Neural cell (in vitro differentiated cells): Measurements from ENCODE around the gene ONECUT3. TPM values are rescaled to one million over a fixed set of nuclear protein-coding genes. Genes with fewer than 3 reads are reported as not detected.

Source experiments
- H2AFZ ChIP-seq: fragments of 200-600, 300-800 bp; sonication (generic), shearing (Covaris generic); 2 replicates; pipeline ENCODE4 v1.6.0; 2014; ENCODE audit warnings: low read depth, mild to moderate bottlenecking, antibody characterized with exemption, low read length, moderate library complexity
- H3F3A ChIP-seq: fragments of 200-600 bp; shearing (Covaris generic); 2 replicates; pipeline ENCODE4 v1.6.1; 2016; ENCODE audit warnings: mild to moderate bottlenecking, moderate library complexity, mixed read lengths, antibody characterized with exemption, low read length; ENCODE audit not compliant: insufficient read depth, poor library complexity, severe bottlenecking
- H3K27ac ChIP-seq: fragments of 200-600, 300-800 bp; sonication (generic), shearing (Covaris generic); 2 replicates; pipeline ENCODE4 v1.5.1; 2014; ENCODE audit warnings: mild to moderate bottlenecking, low read length, moderate library complexity
- H3K27me3 ChIP-seq: fragments of 300-800, 200-600 bp; sonication (generic), shearing (Covaris generic); 2 replicates; pipeline ENCODE4 v1.6.0; 2014; ENCODE audit warnings: mild to moderate bottlenecking, low read depth, low read length, moderate library complexity; ENCODE audit not compliant: insufficient read depth
- H3K36me3 ChIP-seq: fragments of 300-800, 200-600 bp; sonication (generic), shearing (Covaris generic); 2 replicates; pipeline ENCODE4 v1.5.1; 2014; ENCODE audit warnings: mild to moderate bottlenecking, antibody characterized with exemption, low read length, moderate library complexity; ENCODE audit not compliant: insufficient read depth
- H3K4me2 ChIP-seq: fragments of 300-800, 200-600 bp; sonication (generic), shearing (Covaris generic); 2 replicates; pipeline ENCODE4 v1.6.0; 2014; ENCODE audit warnings: mild to moderate bottlenecking, low read length
- H3K4me3 ChIP-seq: fragments of 300-800, 200-600 bp; sonication (generic), shearing (Covaris generic); 2 replicates; pipeline ENCODE4 v1.5.1; 2014; ENCODE audit warnings: mild to moderate bottlenecking, low read length, moderate library complexity
- H3K79me2 ChIP-seq: fragments of 200-600 bp; shearing (Covaris generic); replicated peaks from 2 replicates; pipeline ENCODE4 v1.6.0; 2014; ENCODE audit warnings: mild to moderate bottlenecking, low read length, moderate library complexity; ENCODE audit not compliant: insufficient read depth
- H3K9ac ChIP-seq: fragments of 300-800, 200-600 bp; sonication (generic), shearing (Covaris generic); 2 replicates; pipeline ENCODE4 v1.6.1; 2016; ENCODE audit warnings: mild to moderate bottlenecking, low read length, mixed read lengths
- H3K9me2 ChIP-seq: fragments of 200-600 bp; shearing (Covaris generic); 2 replicates; pipeline ENCODE4 v1.6.1; 2016; ENCODE audit warnings: mild to moderate bottlenecking, low read length, mixed read lengths; ENCODE audit not compliant: insufficient read depth
- H3K9me3 ChIP-seq: fragments of 200-600, 300-800 bp; sonication (generic), shearing (Covaris generic); 2 replicates; pipeline ENCODE4 v1.6.1; 2016; ENCODE audit warnings: mild to moderate bottlenecking, mixed run types, low read length, moderate library complexity, mixed read lengths
- H4K20me1 ChIP-seq: fragments of 200-600 bp; shearing (Covaris generic); 2 replicates; pipeline ENCODE4 v1.6.1; 2016; ENCODE audit warnings: mild to moderate bottlenecking, mixed run types; ENCODE audit not compliant: insufficient read depth
- CTCF ChIP-seq: fragments of 450-650 bp; IDR thresholded peaks from 2 replicates; pipeline ENCODE4 v1.5.1; 2014; ENCODE audit warnings: antibody characterized with exemption, mild to moderate bottlenecking, moderate library complexity; ENCODE audit not compliant: poor library complexity, severe bottlenecking
- EP300 ChIP-seq: fragments of 450-650 bp; conservative IDR thresholded peaks from 2 replicates; pipeline ENCODE4 v1.6.1; 2014; ENCODE audit warnings: antibody characterized with exemption, mild to moderate bottlenecking, moderate library complexity; ENCODE audit not compliant: poor library complexity, severe bottlenecking
- EZH2 ChIP-seq: fragments of 200-600, 300-800 bp; shearing (Covaris generic), sonication (generic); IDR thresholded peaks from 2 replicates; pipeline ENCODE4 v1.6.1; 2014; ENCODE audit warnings: antibody characterized with exemption, low read length, borderline replicate concordance, mild to moderate bottlenecking; ENCODE audit not compliant: insufficient read depth, poor library complexity, severe bottlenecking
- MXI1 ChIP-seq: fragments of 450-650 bp; conservative IDR thresholded peaks from 2 replicates; pipeline ENCODE4 v1.6.1; 2014; ENCODE audit warnings: antibody characterized with exemption, mild to moderate bottlenecking; ENCODE audit not compliant: poor library complexity, severe bottlenecking
- POLR2AphosphoS5 ChIP-seq: IDR thresholded peaks from 2 replicates; pipeline ENCODE4 v1.6.1; 2012
- RAD21 ChIP-seq: fragments of 450-650 bp; conservative IDR thresholded peaks from 2 replicates; pipeline ENCODE4 v1.6.1; 2014; ENCODE audit warnings: antibody characterized with exemption, mild to moderate bottlenecking, moderate library complexity
- SMC3 ChIP-seq: fragments of 450-650 bp; conservative IDR thresholded peaks from 2 replicates; pipeline ENCODE4 v1.6.1; 2014; ENCODE audit warnings: antibody characterized with exemption, mild to moderate bottlenecking, moderate library complexity; ENCODE audit not compliant: poor library complexity
- TAF1 ChIP-seq: IDR thresholded peaks from 2 replicates; pipeline ENCODE4 v1.6.1; 2012; ENCODE audit warnings: low read depth
- polyA plus RNA-seq: library from polyadenylated mRNA; depleted of rRNA; stranded (reverse); fragments of >200 nt; gene quantifications from 2 replicates; pipeline ENCODE4 v1.2.3, GENCODE V29; 2014
- TF ChIP-seq, protein P1 (sequence below): IDR thresholded peaks from 2 replicates; pipeline ENCODE4 v1.6.1; 2012; ENCODE audit warnings: borderline replicate concordance

Gene ONECUT3
- polyA plus RNA-seq, 1 donor from 2014 or later: 0.45 TPM

DNA sequence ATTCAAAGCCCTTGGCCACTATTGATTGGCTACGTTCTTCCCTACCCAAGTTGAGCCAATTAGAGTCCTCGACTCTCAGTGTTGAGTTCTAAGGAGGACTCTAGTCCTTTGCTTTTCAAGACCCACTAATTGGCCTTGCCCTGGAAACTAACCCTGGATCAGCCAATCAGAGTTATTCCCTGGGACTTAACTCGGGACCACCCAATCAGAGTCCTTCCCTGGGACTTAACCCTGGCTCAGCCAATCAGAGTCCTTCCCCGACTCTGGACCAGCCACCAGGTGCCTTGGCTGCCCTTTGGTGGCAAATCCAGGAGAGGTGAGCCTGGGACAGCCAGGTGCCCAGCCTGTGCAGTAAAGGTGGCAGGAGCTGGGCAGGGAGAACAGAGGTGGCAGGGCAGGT is 30.0 kb downstream of the ONECUT3 start:
- Histone ChIP-seq H3K27ac (no peak overlapping the region), H3K4me3 (no peak overlapping the region), H3K27me3 (peaks cover 34% of the 10 kb centered on the region), H4K20me1 (no peaks in the 10 kb centered on the region), H3K36me3 (no peaks in the 10 kb centered on the region), H3K9me2 (no peaks in the 10 kb centered on the region), H3K4me2 (no peak overlapping the region), H2AFZ (no peak overlapping the region), H3K79me2 (no peaks in the 10 kb centered on the region), H3K9me3 (no peaks in the 10 kb centered on the region), H3K9ac (no peak overlapping the region), H3F3A (no peaks in the 10 kb centered on the region)
- TF ChIP-seq, protein P1, sequence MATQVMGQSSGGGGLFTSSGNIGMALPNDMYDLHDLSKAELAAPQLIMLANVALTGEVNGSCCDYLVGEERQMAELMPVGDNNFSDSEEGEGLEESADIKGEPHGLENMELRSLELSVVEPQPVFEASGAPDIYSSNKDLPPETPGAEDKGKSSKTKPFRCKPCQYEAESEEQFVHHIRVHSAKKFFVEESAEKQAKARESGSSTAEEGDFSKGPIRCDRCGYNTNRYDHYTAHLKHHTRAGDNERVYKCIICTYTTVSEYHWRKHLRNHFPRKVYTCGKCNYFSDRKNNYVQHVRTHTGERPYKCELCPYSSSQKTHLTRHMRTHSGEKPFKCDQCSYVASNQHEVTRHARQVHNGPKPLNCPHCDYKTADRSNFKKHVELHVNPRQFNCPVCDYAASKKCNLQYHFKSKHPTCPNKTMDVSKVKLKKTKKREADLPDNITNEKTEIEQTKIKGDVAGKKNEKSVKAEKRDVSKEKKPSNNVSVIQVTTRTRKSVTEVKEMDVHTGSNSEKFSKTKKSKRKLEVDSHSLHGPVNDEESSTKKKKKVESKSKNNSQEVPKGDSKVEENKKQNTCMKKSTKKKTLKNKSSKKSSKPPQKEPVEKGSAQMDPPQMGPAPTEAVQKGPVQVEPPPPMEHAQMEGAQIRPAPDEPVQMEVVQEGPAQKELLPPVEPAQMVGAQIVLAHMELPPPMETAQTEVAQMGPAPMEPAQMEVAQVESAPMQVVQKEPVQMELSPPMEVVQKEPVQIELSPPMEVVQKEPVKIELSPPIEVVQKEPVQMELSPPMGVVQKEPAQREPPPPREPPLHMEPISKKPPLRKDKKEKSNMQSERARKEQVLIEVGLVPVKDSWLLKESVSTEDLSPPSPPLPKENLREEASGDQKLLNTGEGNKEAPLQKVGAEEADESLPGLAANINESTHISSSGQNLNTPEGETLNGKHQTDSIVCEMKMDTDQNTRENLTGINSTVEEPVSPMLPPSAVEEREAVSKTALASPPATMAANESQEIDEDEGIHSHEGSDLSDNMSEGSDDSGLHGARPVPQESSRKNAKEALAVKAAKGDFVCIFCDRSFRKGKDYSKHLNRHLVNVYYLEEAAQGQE: no peak
- TF ChIP-seq CTCF: no peak
- no peak for TF ChIP-seq EZH2
- no peak for TF ChIP-seq POLR2AphosphoS5
- TF ChIP-seq TAF1: no peak
- no peak for TF ChIP-seq RAD21
- TF ChIP-seq EP300: no peak
- no peak for TF ChIP-seq SMC3
- TF ChIP-seq MXI1: no peak

- Histone ChIP-seq H2AFZ (no peak overlapping the region), H3K9me2 (no peaks in the 10 kb centered on the region), H3K36me3 (no peaks in the 10 kb centered on the region), H3K79me2 (no peaks in the 10 kb centered on the region), H4K20me1 (no peaks in the 10 kb centered on the region), H3K4me3 (no peak overlapping the region), H3K9ac (no peak overlapping the region), H3K4me2 (no peak overlapping the region), H3K9me3 (no peaks in the 10 kb centered on the region), H3K27me3 (peaks cover 34% of the 10 kb centered on the region), H3K27ac (no peak overlapping the region), H3F3A (no peaks in the 10 kb centered on the region)
- no peak for TF ChIP-seq EP300
- TF ChIP-seq EZH2: no peak
- no peak for TF ChIP-seq TAF1
- no peak for TF ChIP-seq CTCF
- no peak for TF ChIP-seq MXI1
- TF ChIP-seq POLR2AphosphoS5: no peak
- TF ChIP-seq RAD21: no peak
- TF ChIP-seq, protein P1: no peak
- no peak for TF ChIP-seq SMC3
Measured at GRCh38 chr19:1783874-1784273, 30.6 kb downstream of the ONECUT3 start.
